Stimulated activated CD8-positive, alpha-beta memory T cell treated with anti-CD3 and anti-CD28 coated beads, Interleukin-7, amount 100 ng/mL, for 24 hours (primary cell): ENCODE results near the gene GJA10.
"Not testable (repeated sequence)": the region's sequence is repeated elsewhere in the genome, so short reads cannot be mapped to it uniquely, and the experiment has no call there.

Experiments
- DNase-seq: peaks from one replicate; pipeline ENCODE4 v3.0.0-alpha.2; 2020; ENCODE audit warnings: low read depth

Gene GJA10

GRCh38 chr6:89894169-89894568 lies at the start of gene GJA10:
Gene GJA10, plus strand, starts transcription at chr6:89894469. Its CDS starts 0 bp downstream, at chr6:89894469.
- DNase-seq, result no peak

GRCh38 chr6:89847513-89847912 lies 46.8 kb upstream of the GJA10 start:
- DNase-seq, result not testable (repeated sequence)

- no peak for DNase-seq
Measured at GRCh38 chr6:89853068-89853467, 41.2 kb upstream of the GJA10 start.

- no peak for DNase-seq
Measured at GRCh38 chr6:89858041-89858440, 36.2 kb upstream of the GJA10 start.

GRCh38 chr6:89859744-89860143 lies 34.5 kb upstream of the GJA10 start:
- no peak for DNase-seq

- DNase-seq, result no peak
Measured at GRCh38 chr6:89862273-89862672, 32.0 kb upstream of the GJA10 start.

- no peak for DNase-seq
Measured at GRCh38 chr6:89862698-89863097, 31.6 kb upstream of the GJA10 start.

- no peak for DNase-seq
Measured at GRCh38 chr6:89866024-89866678, 28.1 kb upstream of the GJA10 start.

GRCh38 chr6:89873721-89874120 lies 20.5 kb upstream of the GJA10 start:
- DNase-seq, result no peak

GRCh38 chr6:89874438-89874837 lies 19.8 kb upstream of the GJA10 start:
- no peak for DNase-seq

- DNase-seq, result no peak
Measured at GRCh38 chr6:89886378-89887120, 7.7 kb upstream of the GJA10 start.

GRCh38 chr6:89887452-89888137 lies 6.7 kb upstream of the GJA10 start:
- no peak for DNase-seq

- no peak for DNase-seq
Measured at GRCh38 chr6:89888138-89888514, 6.1 kb upstream of the GJA10 start.

GRCh38 chr6:89888871-89889270 lies 5.4 kb upstream of the GJA10 start:
- no peak for DNase-seq

GRCh38 chr6:89890845-89891528 lies 3.3 kb upstream of the GJA10 start:
- DNase-seq, result not testable (repeated sequence)

GRCh38 chr6:89892577-89892976 lies 1.7 kb upstream of the GJA10 start:
- not testable (repeated sequence) for DNase-seq

GRCh38 chr6:89895276-89895874 lies 1.1 kb downstream of the GJA10 start:
- no peak for DNase-seq

GRCh38 chr6:89910001-89910901 lies 16.0 kb downstream of the GJA10 start:
- DNase-seq, result not testable (repeated sequence)

GRCh38 chr6:89910902-89911240 lies 16.6 kb downstream of the GJA10 start:
- DNase-seq, result no peak

GRCh38 chr6:89916136-89916920 lies 22.1 kb downstream of the GJA10 start:
- no peak for DNase-seq
